CD4-positive, alpha-beta T cell (primary cell): Measurements from ENCODE around the gene STAT2. TPM values are rescaled to one million over a fixed set of nuclear protein-coding genes. Genes with fewer than 3 reads are reported as not detected.
"Not testable (repeated sequence)": the region's sequence is repeated elsewhere in the genome, so short reads cannot be mapped to it uniquely, and the experiment has no call there.

Source experiments
- ATAC-seq: fragments of 200-7000 bp; cut with Tn5 transposase; one replicate; pipeline ENCODE4 v1.10.0; 2022; ENCODE audit warnings: mild to moderate bottlenecking; ENCODE audit not compliant: poor library complexity
- CTCF ChIA-PET: fragments of 350-600 bp; sonication (Branson Sonifier 250); formaldehyde crosslinking; loops from one replicate; lab custom pipeline; 2021; ENCODE audit warnings: antibody characterized with exemption, inconsistent platforms; lab: Charles Lee
- POLR2A ChIA-PET: fragments of 350-600 bp; sonication (Branson Sonifier 250); formaldehyde crosslinking; loops from one replicate; lab custom pipeline; 2021; ENCODE audit warnings: antibody characterized with exemption, inconsistent platforms; lab: Charles Lee
- DNase-seq, 14 experiments: peaks; one replicate each; pipeline ENCODE4 v3.0.0-alpha.2; 2013 to 2020; ENCODE audit warnings: mixed read lengths in 2 of 14
- H3K27ac ChIP-seq, 2 donors: one replicate each; pipeline versions ENCODE4 v1.5.1 to v1.7.0; 2013; ENCODE audit warnings: low read length in 2 of 2, low read depth in 1 of 2, mild to moderate bottlenecking in 1 of 2
- H3K27me3 ChIP-seq, 2 experiments: 1 replicate in 1 of 2; 2 replicates in 1 of 2; pipeline versions ENCODE4 v1.6.1 to v1.7.0; 2013; ENCODE audit warnings: low read length in 2 of 2, control low read depth in 1 of 2, mild to moderate bottlenecking in 1 of 2, moderate library complexity in 1 of 2; ENCODE audit not compliant: insufficient read depth in 2 of 2, control insufficient read depth in 1 of 2
- H3K36me3 ChIP-seq: one replicate; pipeline ENCODE4 v1.6.1; 2013; ENCODE audit warnings: low read length, control low read depth; ENCODE audit not compliant: insufficient read depth
- H3K4me1 ChIP-seq: one replicate; pipeline ENCODE4 v1.6.1; 2013; ENCODE audit warnings: low read length, control low read depth; ENCODE audit not compliant: insufficient read depth
- H3K4me3 ChIP-seq: one replicate; pipeline ENCODE4 v1.5.1; 2013; ENCODE audit warnings: mild to moderate bottlenecking, low read length, moderate library complexity
- H3K9me3 ChIP-seq, 2 experiments: 1 replicate in 1 of 2; 2 replicates in 1 of 2; pipeline versions ENCODE4 v1.6.1 to v1.7.0; 2013; ENCODE audit warnings: low read length in 2 of 2, mild to moderate bottlenecking in 2 of 2, control low read depth in 1 of 2, moderate library complexity in 1 of 2; ENCODE audit not compliant: control insufficient read depth in 1 of 2, insufficient read depth in 1 of 2
- H3K27ac Mint-ChIP-seq: one replicate; pipeline ENCODE4 v1.8.0; 2020; ENCODE audit warnings: mixed read lengths
- H3K27me3 Mint-ChIP-seq: one replicate; pipeline ENCODE4 v1.8.0; 2021; ENCODE audit warnings: mixed read lengths
- H3K36me3 Mint-ChIP-seq: one replicate; pipeline ENCODE4 v1.8.0; 2021; ENCODE audit warnings: low read depth, mixed read lengths
- H3K4me1 Mint-ChIP-seq: one replicate; pipeline ENCODE4 v1.8.0; 2021; ENCODE audit warnings: low read depth, mixed read lengths
- H3K4me3 Mint-ChIP-seq: one replicate; pipeline ENCODE4 v1.8.0; 2020; ENCODE audit warnings: mild to moderate bottlenecking, mixed read lengths
- H3K9me3 Mint-ChIP-seq: one replicate; pipeline ENCODE4 v1.8.0; 2020; ENCODE audit warnings: mixed read lengths
- CTCF ChIP-seq: fragments of 200-600 bp; IDR thresholded peaks from one replicate; pipeline ENCODE4 v1.8.0; 2022; ENCODE audit warnings: antibody characterized with exemption, mild to moderate bottlenecking
- intact Hi-C, 2 experiments: fragments of 100-400 bp; cut with DNase I in 1 of 2; cut with micrococcal nuclease in 1 of 2; formaldehyde crosslinking; loops; one replicate each; pipeline versions ENCODE4 v1.15.1 to v1.9.0; 2023 to 2025; cut with DNase I, micrococcal nuclease
- total RNA-seq, 174 experiments: library from RNA in 2 of 174; stranded (reverse) in 2 of 174; gene quantifications; one replicate each; pipeline ENCODE4 v1.2.3 and lab custom pipeline; 2021 to 2026

STAT2 gene
- total RNA-seq, 2 experiments from 2014 or later = 114 to 125 TPM

GRCh38 chr12:56337753-56338251 is 22.1 kb downstream of the STAT2 start:
- POLR2A ChIA-PET = interaction anchor here (1.2 to 3.4 kb wide), 13 partner anchors 10 to 364 kb away, joined by 3 to 150 read pairs (median 10); partner anchors contain the start of genes CNPY2, RAB5B, SMARCC2 and SPRYD4
- CTCF ChIA-PET = interaction anchor here (1.2 to 1.7 kb wide), 5 partner anchors 9 to 126 kb away, joined by 3 to 10 read pairs (median 4); partner anchors contain the start of genes CNPY2 and STAT2
- peaks cover 69% of the 10 kb centered on the region for H3K4me1 Mint-ChIP-seq

GRCh38 chr12:56336361-56337167 is 23.3 kb downstream of the STAT2 start:
- H3K36me3 Mint-ChIP-seq = peaks cover 40% of the 10 kb centered on the region
- H3K27ac Mint-ChIP-seq = peak overlapping the region; percentile 93
- no peaks in the 10 kb centered on the region for H3K9me3 ChIP-seq
- ChIA-PET CTCF (interaction anchor here (0.7 to 1.6 kb wide), 4 partner anchors 10 to 690 kb away, joined by 3 to 4 read pairs (median 3); no protein-coding TSS in a partner anchor), POLR2A (interaction anchor here (2.3 to 5.2 kb wide), 3 partner anchors 22 to 127 kb away, joined by 18 to 150 read pairs (median 64); partner anchors contain the start of gene STAT2)
- ATAC-seq = no peak
- intact Hi-C loops = no loop called here
- H3K4me3 Mint-ChIP-seq = peak overlapping the region; percentile 27
- no peaks in the 10 kb centered on the region for H3K9me3 Mint-ChIP-seq
- no peaks in the 10 kb centered on the region for H3K27me3 Mint-ChIP-seq
- H3K4me3 ChIP-seq = no peak overlapping the region
- H3K27me3 ChIP-seq = no peaks in the 10 kb centered on the region
- peak in 2 of 14 experiments; percentile 58 to 64 for DNase-seq
- H3K36me3 ChIP-seq = peaks cover 12% of the 10 kb centered on the region
- H3K27ac ChIP-seq = no peak overlapping the region
- H3K4me1 ChIP-seq = peaks cover 54% of the 10 kb centered on the region
- H3K4me1 Mint-ChIP-seq = peaks cover 72% of the 10 kb centered on the region
- TF ChIP-seq CTCF = no peak

More at GRCh38 chr12:56337753-56338251, 22.1 kb downstream of the STAT2 start:
- Mint-ChIP-seq H3K9me3 (no peaks in the 10 kb centered on the region), H3K27me3 (no peaks in the 10 kb centered on the region), H3K27ac (peak overlapping the region; percentile 93), H3K4me3 (peak overlapping the region; percentile 21), H3K36me3 (peaks cover 40% of the 10 kb centered on the region)
- H3K27me3 ChIP-seq = no peaks in the 10 kb centered on the region
- no peak for ATAC-seq
- peaks cover 51% of the 10 kb centered on the region for H3K4me1 ChIP-seq
- no peak for TF ChIP-seq CTCF
- H3K4me3 ChIP-seq = no peak overlapping the region
- intact Hi-C loops = loop anchor here in 1 of 2 experiments (1.0 to 2.0 kb wide), 3 partner anchors 21 to 127 kb away; partner anchors contain the start of gene STAT2
- peak overlapping the region; percentile 77 to 96 for H3K27ac ChIP-seq
- H3K9me3 ChIP-seq = no peaks in the 10 kb centered on the region
- H3K36me3 ChIP-seq = peaks cover 18% of the 10 kb centered on the region
- DNase-seq = peak in 2 of 14 experiments; percentile 50 to 58

GRCh38 chr12:56335527-56335926 is 24.4 kb downstream of the STAT2 start:
- not testable (repeated sequence) for H3K36me3 ChIP-seq, H3K9me3 Mint-ChIP-seq, H3K4me3 Mint-ChIP-seq

More at GRCh38 chr12:56335527-56335926, 24.4 kb downstream of the STAT2 start:
- peak overlapping the region; percentile 100 for H3K27ac Mint-ChIP-seq
- not testable (repeated sequence) for H3K27me3 ChIP-seq, H3K27me3 Mint-ChIP-seq, H3K27ac ChIP-seq, H3K4me3 ChIP-seq, ATAC-seq, DNase-seq, H3K9me3 ChIP-seq
- H3K4me1 Mint-ChIP-seq = peaks cover 72% of the 10 kb centered on the region
- peaks cover 46% of the 10 kb centered on the region for H3K4me1 ChIP-seq
- intact Hi-C loops = loop anchor here in 1 of 2 experiments (2.0 kb wide), 1 partner anchor 35 kb away; the partner anchor contains the start of gene CS
- H3K36me3 Mint-ChIP-seq = peaks cover 41% of the 10 kb centered on the region
- ChIA-PET POLR2A (interaction anchor here (5.2 kb wide), 1 partner anchor 24 kb away, joined by 64 read pairs; the partner anchor contains the start of gene STAT2), CTCF (interaction anchor here (0.7 to 1.6 kb wide), 2 partner anchors 11 to 128 kb away, joined by 3 read pairs; no protein-coding TSS in a partner anchor)
